Spleen (tissue), 13 donors: ENCODE results near the gene TMCC1. TPM values are rescaled to one million over a fixed set of nuclear protein-coding genes. Genes with fewer than 3 reads are reported as not detected.

ENCODE experiments used
- DNase-seq: peaks from one replicate; pipeline ENCODE4 v3.0.0-alpha.2; 2020
- H3K27ac ChIP-seq, 8 donors: fragments of 200-600 bp; sonication (generic) in 7 of 8; 1 replicate in 4 of 8; 2 replicates in 4 of 8; pipeline versions ENCODE4 v1.5.0 to v1.8.0; 2016 to 2021; ENCODE audit warnings: inconsistent platforms in 4 of 8, mild to moderate bottlenecking in 4 of 8, moderate library complexity in 1 of 8
- H3K27me3 ChIP-seq, 7 donors: fragments of 200-600 bp; sonication (generic) in 6 of 7; replicated peaks in 1 of 7; 1 replicate in 4 of 7; 2 replicates in 3 of 7; pipeline versions ENCODE4 v1.5.0 to v1.8.0; 2016 to 2021; ENCODE audit warnings: inconsistent platforms in 3 of 7, mild to moderate bottlenecking in 1 of 7
- H3K36me3 ChIP-seq, 6 donors: fragments of 200-600 bp; sonication (generic) in 5 of 6; 1 replicate in 4 of 6; 2 replicates in 2 of 6; pipeline versions ENCODE4 v1.5.0 to v1.8.0; 2016 to 2021; ENCODE audit warnings: inconsistent platforms in 2 of 6
- H3K4me1 ChIP-seq, 6 donors: fragments of 200-600 bp; sonication (generic) in 5 of 6; 1 replicate in 3 of 6; 2 replicates in 3 of 6; pipeline versions ENCODE4 v1.5.0 to v1.8.0; 2016 to 2021; ENCODE audit warnings: inconsistent platforms in 3 of 6
- H3K4me3 ChIP-seq, 8 donors: fragments of 200-600 bp; sonication (generic) in 7 of 8; 1 replicate in 4 of 8; 2 replicates in 4 of 8; pipeline versions ENCODE4 v1.5.0 to v1.8.0; 2016 to 2021; ENCODE audit warnings: inconsistent platforms in 4 of 8, mild to moderate bottlenecking in 4 of 8, moderate library complexity in 2 of 8
- H3K9me3 ChIP-seq, 8 donors: fragments of 200-600 bp; sonication (generic) in 7 of 8; 1 replicate in 4 of 8; 2 replicates in 4 of 8; pipeline versions ENCODE4 v1.5.0 to v1.8.0; 2016 to 2021; ENCODE audit warnings: inconsistent platforms in 4 of 8
- POLR2A ChIP-seq, 3 donors: fragments of 450-650 bp; IDR thresholded peaks; one replicate each; pipeline ENCODE4 v1.5.1; 2017; ENCODE audit warnings: antibody characterized with exemption in 3 of 3, mild to moderate bottlenecking in 1 of 3
- POLR2AphosphoS5 ChIP-seq, 3 donors: sonication (generic); formaldehyde crosslinking; IDR thresholded peaks; one replicate each; pipeline ENCODE4 v1.5.1; 2017; ENCODE audit warnings: antibody characterized with exemption in 3 of 3
- WGBS, 5 donors: extraction: QIAGEN DNeasy Blood & Tissue Kit in 3 of 5; methylation state at CpG; one replicate each; pipeline versions ENCODE4 v1.1.5 to v1.1.7; 2013 to 2018; 5-methylcytosine and 5-hydroxymethylcytosine counted together
- intact Hi-C: fragments of 100-400 bp; cut with DNase I; formaldehyde crosslinking; loops from one replicate; pipeline ENCODE4 v1.15.0; 2023; ENCODE audit warnings: low total_unique reads
- long read RNA-seq, 2 donors: transcript quantifications; one replicate each; lab custom pipeline, GENCODE V29; 2026
- polyA plus RNA-seq, 3 donors: library from polyadenylated mRNA; stranded (reverse); fragments of 200-250 nt; gene quantifications; one replicate each; pipeline ENCODE4 v1.2.1, GENCODE V29; 2013
- total RNA-seq, 7 donors: library from RNA; depleted of rRNA in 3 of 7; stranded (reverse); fragments of >200 nt in 3 of 7; fragmentation: NEBNext Ultra II Directional in 4 of 7; extraction: Animal tissue kit (Norgen Biotek cat#: 25700) in 4 of 7; gene quantifications; one replicate each; pipeline versions ENCODE4 v1.1.0 to v1.2.1, GENCODE V29; 2016 to 2021
- TF ChIP-seq, protein P1 (sequence below), 11 experiments: fragments of 200-600 bp in 7 of 11; fragments of 450-650 bp in 4 of 11; sonication (generic) in 4 of 11; IDR thresholded peaks in 8 of 11; conservative IDR thresholded peaks in 3 of 11; 1 replicate in 7 of 11; 2 replicates in 4 of 11; pipeline versions ENCODE4 v1.4.0 to v1.8.0; 2016 to 2021; ENCODE audit warnings: antibody characterized with exemption in 11 of 11, inconsistent platforms in 4 of 11, mild to moderate bottlenecking in 1 of 11
- donor health status: healthy with polysubstance abuse.
- donor health status: DM: no; HTN: no; CAD: no; lungs with moderate emphysema.
- donor health status: DM: no; HTN: no; CAD: no.
- donor health status: Bipolar disorder and iron deficiency.
- donor health status: healthy.
- donor health status: DM: no; HTN: no; CAD: no.
- donor health status: DM: yes; HTN: yes; CAD: no.

TMCC1 gene
- total RNA-seq, result 10 to 100 TPM; 23.9 to 45.5 (median 38.3) TPM
- 1 to 10 TPM; 4.5 to 9.3 (median 5.7) TPM for polyA plus RNA-seq
- long read RNA-seq, donor 1, partial matches to known transcripts, result 0 of 1 reads
- long read RNA-seq, donor 1, other reads (novel, unspliced or antisense), result 0 of 1 reads
- long read RNA-seq, donor 2, result 0 reads

DNA sequence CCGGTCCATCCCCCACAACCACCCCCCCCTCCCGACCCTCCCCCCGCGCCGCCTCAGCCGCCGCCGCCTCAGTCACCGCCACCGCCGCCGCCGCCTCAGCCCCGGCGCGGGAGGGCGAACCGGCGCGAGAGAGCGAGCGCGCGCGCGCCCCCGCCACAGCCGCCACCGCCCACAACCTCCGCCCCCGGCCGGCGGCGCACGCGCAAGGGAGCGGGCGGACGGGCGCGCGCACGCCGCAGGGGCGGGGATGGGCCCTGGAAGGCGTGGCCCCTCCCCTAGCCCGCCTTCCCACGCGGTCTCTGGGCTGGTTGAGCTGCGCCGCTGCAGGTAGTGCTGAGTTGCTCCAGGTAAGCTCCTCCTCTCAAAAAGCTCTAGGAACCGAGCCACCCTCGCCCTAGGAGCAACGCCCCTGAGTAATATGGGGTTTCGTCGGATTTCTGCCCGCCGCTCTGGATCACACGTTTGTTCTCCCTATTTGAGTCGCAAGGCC lies at the start of gene TMCC1:
Gene TMCC1, minus strand, starts transcription at position 131 of the 490 bp plus-strand sequence.
- Histone ChIP-seq H3K4me3 (peak within 1 kb of the TSS; percentile 63 to 83 (median 72)), H3K9me3 (no peaks in the 10 kb centered on the region), H3K36me3 (no peaks in the 10 kb centered on the region), H3K4me1 (peaks cover 32 to 56% (median 51%) of the 10 kb centered on the region in 6 donors), H3K27me3 (no peaks in the 10 kb centered on the region), H3K27ac (peak within 1 kb of the TSS; percentile 92 to 97 (median 95))
- peak; percentile 98 for DNase-seq
- TF ChIP-seq, protein P1, sequence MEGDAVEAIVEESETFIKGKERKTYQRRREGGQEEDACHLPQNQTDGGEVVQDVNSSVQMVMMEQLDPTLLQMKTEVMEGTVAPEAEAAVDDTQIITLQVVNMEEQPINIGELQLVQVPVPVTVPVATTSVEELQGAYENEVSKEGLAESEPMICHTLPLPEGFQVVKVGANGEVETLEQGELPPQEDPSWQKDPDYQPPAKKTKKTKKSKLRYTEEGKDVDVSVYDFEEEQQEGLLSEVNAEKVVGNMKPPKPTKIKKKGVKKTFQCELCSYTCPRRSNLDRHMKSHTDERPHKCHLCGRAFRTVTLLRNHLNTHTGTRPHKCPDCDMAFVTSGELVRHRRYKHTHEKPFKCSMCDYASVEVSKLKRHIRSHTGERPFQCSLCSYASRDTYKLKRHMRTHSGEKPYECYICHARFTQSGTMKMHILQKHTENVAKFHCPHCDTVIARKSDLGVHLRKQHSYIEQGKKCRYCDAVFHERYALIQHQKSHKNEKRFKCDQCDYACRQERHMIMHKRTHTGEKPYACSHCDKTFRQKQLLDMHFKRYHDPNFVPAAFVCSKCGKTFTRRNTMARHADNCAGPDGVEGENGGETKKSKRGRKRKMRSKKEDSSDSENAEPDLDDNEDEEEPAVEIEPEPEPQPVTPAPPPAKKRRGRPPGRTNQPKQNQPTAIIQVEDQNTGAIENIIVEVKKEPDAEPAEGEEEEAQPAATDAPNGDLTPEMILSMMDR (IDR thresholded peaks at IDR 0.05 in 8 of 11, conservative IDR thresholded peaks at IDR 0.05 in 3 of 11), result no peak
- peak in 1 of 3 donors; percentile 55 for TF ChIP-seq POLR2AphosphoS5 (IDR thresholded peaks at IDR 0.05)
- WGBS, 5 donors, result 0 to 1% (median 1%) methylated on average over 9 to 60 of the region's 60 CpGs
- intact Hi-C loops, result no loop called here

DNA sequence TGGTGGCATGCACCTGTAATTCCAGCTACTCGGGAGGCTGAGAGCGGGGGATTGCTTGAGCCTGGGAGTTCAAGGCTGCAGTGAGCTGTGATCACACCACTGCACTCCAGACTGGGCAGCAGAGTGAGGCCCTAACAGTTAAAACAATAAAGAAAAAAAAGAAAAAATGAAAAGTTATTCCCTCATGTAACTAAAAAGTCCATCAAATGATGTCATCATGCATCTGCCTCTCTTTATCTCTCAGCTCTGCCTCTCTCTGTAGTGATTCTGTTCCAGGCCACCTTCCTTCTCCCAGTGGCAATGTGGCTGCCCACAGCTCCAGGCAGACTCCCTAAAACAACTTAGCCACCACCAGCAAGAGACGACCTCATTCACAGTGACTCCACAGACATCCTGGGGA lies 49.5 kb upstream of the TMCC1 start:
- DNase-seq, result no peak
- intact Hi-C loops, result loop anchor here (5.0 kb wide), 1 partner anchor 59 kb away; no protein-coding TSS in a partner anchor
- 76 to 93% (median 83%) methylated on average over 3 of the region's 3 CpGs for WGBS, 5 donors
- H3K27ac ChIP-seq, result no peak overlapping the region
- H3K4me1 ChIP-seq, result peaks cover 0 to 3% (median 0%) of the 10 kb centered on the region in 6 donors
- H3K9me3 ChIP-seq, result peaks cover 0 to 9% (median 6%) of the 10 kb centered on the region in 8 donors
- no peak overlapping the region for H3K4me3 ChIP-seq
- H3K36me3 ChIP-seq, result no peaks in the 10 kb centered on the region
- TF ChIP-seq, protein P1 (IDR thresholded peaks at IDR 0.05 in 8 of 11, conservative IDR thresholded peaks at IDR 0.05 in 3 of 11), result no peak
- H3K27me3 ChIP-seq, result peaks cover 0 to 3% (median 0%) of the 10 kb centered on the region in 7 donors

DNA sequence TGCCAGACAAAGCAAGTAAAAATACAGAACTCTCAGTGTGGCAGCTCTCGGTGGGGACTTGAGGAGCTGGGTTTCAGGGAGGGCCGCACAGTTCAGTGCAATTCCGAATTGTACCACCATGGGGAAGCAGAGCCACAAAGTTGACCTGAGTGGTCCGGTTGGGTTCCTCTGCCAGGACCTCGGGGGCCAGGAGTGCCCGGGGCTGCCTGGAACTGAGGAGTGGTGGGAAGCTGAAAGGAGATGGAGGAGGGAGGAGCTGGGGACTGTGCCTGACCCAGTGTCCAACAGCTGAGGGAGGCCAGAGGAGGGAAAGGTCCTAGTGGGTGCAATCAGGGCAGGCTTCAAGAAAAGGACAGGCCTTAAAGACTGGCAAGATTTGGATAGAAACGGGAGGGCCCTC lies 48.8 kb upstream of the TMCC1 start:
- intact Hi-C loops, result loop anchor here (5.0 kb wide), 1 partner anchor 60 kb away; no protein-coding TSS in a partner anchor
- peak; percentile 79 for DNase-seq
- 9 to 20% (median 12%) methylated on average over 7 of the region's 7 CpGs for WGBS, 5 donors

GRCh38 chr3:129940086-129940485 lies 46.6 kb upstream of the TMCC1 start:
- TF ChIP-seq, protein P1 (IDR thresholded peaks at IDR 0.05 in 8 of 11, conservative IDR thresholded peaks at IDR 0.05 in 3 of 11), result no peak
- no peak for TF ChIP-seq POLR2A (IDR thresholded peaks at IDR 0.05)
- no peak for TF ChIP-seq POLR2AphosphoS5 (IDR thresholded peaks at IDR 0.05)
- Histone ChIP-seq H3K36me3 (no peaks in the 10 kb centered on the region), H3K27me3 (no peaks in the 10 kb centered on the region), H3K9me3 (no peaks in the 10 kb centered on the region), H3K4me3 (no peak overlapping the region), H3K27ac (no peak overlapping the region), H3K4me1 (peaks cover 0 to 16% (median 2%) of the 10 kb centered on the region in 6 donors)
- 79 to 91% (median 86%) methylated on average over 3 of the region's 3 CpGs for WGBS, 5 donors
- intact Hi-C loops, result loop anchor here (5.0 kb wide), 1 partner anchor 62 kb away; no protein-coding TSS in a partner anchor
- DNase-seq, result no peak

More for the DNA sequence above, 48.8 kb upstream of the TMCC1 start:
- Histone ChIP-seq H3K9me3 (peaks cover 0 to 6% (median 5%) of the 10 kb centered on the region in 8 donors), H3K27me3 (no peaks in the 10 kb centered on the region), H3K27ac (no peak overlapping the region), H3K4me3 (no peak overlapping the region), H3K36me3 (no peaks in the 10 kb centered on the region), H3K4me1 (peaks cover 0 to 5% (median 2%) of the 10 kb centered on the region in 6 donors)
- no peak for TF ChIP-seq POLR2A (IDR thresholded peaks at IDR 0.05)
- TF ChIP-seq, protein P1 (IDR thresholded peaks at IDR 0.05 in 8 of 11, conservative IDR thresholded peaks at IDR 0.05 in 3 of 11), result peak; percentile 52 to 85 (median 78)
